ENCODE results near the gene FOXL3. TPM values are rescaled to one million over a fixed set of nuclear protein-coding genes. Genes with fewer than 3 reads are reported as not detected.

Gene FOXL3
- total RNA-seq, 1 donor from 2014 or later, result not detected

DNA sequence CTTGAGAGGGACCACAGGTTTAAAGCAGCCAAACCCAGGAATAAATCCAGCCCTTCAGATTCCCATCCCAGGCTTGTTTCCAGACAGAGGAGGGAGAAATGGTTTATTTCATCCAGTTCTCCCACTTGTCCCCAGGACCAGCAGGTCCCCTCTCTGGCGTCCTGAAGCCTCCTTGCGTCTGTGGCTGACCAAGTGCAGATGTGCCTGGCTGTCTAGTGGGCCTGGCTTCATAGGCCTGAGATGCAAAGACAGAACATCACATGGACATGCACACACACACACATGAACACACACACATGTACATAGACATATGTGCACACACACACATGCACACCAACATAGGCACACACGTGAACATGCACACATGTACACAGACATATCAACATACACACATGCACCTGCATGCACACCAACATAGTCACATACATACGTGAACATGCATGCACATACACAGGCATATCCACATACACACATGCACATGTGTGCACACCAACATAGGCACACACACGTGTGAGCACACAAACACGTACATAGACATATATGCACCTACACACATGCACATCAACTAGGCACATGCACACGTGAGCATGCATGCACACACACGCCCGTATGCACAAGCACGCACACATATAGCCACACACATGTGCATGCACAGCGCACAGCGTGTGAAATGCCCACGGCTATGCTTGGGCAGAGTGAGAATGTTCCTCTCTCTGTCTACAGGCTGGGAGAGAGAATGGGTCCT, 10.7 kb downstream of the FOXL3 start:
- H3K9me3 ChIP-seq (replicated peaks), result no peaks in the 10 kb centered on the region
- peaks cover 32% of the 10 kb centered on the region for H3K27me3 ChIP-seq (ENCODE audit: low read depth)
- TF ChIP-seq, protein P1, sequence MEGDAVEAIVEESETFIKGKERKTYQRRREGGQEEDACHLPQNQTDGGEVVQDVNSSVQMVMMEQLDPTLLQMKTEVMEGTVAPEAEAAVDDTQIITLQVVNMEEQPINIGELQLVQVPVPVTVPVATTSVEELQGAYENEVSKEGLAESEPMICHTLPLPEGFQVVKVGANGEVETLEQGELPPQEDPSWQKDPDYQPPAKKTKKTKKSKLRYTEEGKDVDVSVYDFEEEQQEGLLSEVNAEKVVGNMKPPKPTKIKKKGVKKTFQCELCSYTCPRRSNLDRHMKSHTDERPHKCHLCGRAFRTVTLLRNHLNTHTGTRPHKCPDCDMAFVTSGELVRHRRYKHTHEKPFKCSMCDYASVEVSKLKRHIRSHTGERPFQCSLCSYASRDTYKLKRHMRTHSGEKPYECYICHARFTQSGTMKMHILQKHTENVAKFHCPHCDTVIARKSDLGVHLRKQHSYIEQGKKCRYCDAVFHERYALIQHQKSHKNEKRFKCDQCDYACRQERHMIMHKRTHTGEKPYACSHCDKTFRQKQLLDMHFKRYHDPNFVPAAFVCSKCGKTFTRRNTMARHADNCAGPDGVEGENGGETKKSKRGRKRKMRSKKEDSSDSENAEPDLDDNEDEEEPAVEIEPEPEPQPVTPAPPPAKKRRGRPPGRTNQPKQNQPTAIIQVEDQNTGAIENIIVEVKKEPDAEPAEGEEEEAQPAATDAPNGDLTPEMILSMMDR (IDR thresholded peaks at IDR 0.05; ENCODE audit: borderline replicate concordance), result no peak
- DNase-seq, result no peak
- intact Hi-C loops (cut with micrococcal nuclease), result no loop called here
- no peak overlapping the region for H3K27ac ChIP-seq (replicated peaks)
- H3K36me3 ChIP-seq, result no peaks in the 10 kb centered on the region
- H3K4me1 ChIP-seq, result no peaks in the 10 kb centered on the region
- H3K4me3 ChIP-seq, result no peak overlapping the region

DNA sequence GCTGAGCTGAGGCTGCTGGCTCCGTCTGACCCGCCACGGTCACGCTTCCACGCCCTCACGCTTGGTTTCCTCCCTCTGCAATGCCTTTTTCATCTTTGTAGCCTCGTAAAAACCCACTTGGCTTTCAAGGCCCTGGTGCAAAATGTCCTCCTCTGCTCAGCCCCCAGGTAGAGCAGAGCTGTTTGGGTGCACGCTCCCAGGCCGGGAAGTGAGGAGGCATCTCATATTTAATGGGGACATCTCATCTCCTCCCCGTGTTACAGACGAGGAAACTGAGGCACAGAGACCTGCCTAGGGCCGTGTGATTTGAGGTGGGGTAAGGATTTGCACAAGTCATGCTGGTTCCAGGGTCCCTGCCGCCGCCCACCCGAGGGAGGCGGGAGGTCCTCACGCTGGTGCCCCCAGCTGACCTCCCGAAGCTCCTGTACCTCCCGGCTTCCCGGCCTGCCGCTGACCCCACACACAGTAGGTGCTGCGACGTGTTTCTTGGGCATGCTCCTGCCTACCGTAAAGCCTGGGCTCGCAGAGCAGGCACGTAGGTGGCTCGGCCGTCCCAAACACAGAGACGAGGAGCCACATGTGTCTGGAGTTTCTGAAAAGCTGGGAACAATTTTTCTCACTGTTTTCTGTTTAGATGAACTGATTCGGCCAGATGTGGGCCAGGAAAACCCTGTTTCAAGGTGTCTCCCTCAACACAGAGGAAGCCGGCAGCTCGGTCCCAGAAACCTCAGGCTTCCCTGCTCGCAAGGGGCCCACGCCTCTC, 11.5 kb downstream of the FOXL3 start:
- Histone ChIP-seq H3K4me1 (no peaks in the 10 kb centered on the region), H3K4me3 (no peak overlapping the region), H3K36me3 (no peaks in the 10 kb centered on the region), H3K27ac (replicated peaks) (no peak overlapping the region), H3K27me3 (ENCODE audit: low read depth) (peaks cover 29% of the 10 kb centered on the region), H3K9me3 (replicated peaks) (no peaks in the 10 kb centered on the region)
- DNase-seq, result no peak
- TF ChIP-seq, protein P1 (IDR thresholded peaks at IDR 0.05; ENCODE audit: borderline replicate concordance), result no peak
- intact Hi-C loops (cut with micrococcal nuclease), result no loop called here

DNA sequence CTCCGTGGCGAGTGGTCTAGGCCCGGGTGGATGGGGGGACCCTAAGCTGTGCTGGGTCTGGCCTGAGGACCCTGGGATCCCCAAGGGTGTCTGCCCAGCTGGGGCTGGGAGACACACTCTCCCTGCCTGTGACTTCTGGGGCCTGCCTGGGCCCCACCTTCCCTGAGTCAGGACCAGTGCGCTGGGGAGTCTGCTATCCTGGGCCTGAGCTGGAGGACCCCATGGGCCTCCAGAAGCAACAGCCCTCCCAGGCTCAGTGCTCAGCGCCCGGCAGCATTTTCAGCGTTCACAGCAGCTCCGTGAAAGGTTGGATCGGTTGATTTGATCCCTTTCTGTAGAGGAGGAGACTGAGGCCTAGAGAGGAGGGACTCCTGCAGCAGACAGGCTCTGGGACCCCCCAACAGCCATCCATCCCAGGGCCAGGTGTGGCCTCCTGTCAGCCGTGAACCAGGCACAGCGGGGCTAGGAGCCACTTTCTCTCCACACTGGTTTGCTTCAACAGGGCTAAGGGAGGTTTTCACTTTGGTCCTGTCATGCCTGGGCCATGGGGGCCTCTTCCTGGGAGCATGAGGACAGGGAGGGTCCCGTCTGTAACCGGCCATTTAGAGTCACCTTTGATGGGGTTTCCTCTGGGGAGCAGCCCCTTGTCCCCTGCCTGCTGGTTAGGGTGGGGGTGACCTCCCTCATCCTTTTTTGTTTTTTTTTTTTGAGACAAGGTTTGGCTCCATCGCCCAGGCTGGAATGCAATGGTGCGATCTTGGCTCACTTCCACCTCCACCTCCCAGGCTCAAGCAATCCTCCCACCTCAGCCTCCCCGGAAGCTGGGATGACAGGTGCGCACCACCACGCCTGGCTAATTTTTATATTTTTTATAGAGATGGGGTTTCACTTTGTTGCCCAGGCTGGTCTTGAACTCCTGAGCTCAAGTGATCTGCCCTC, 12.4 kb downstream of the FOXL3 start:
- no peaks in the 10 kb centered on the region for H3K4me1 ChIP-seq
- H3K4me3 ChIP-seq, result no peak overlapping the region
- H3K36me3 ChIP-seq, result no peaks in the 10 kb centered on the region
- peaks cover 26% of the 10 kb centered on the region for H3K27me3 ChIP-seq (ENCODE audit: low read depth)
- TF ChIP-seq, protein P1 (IDR thresholded peaks at IDR 0.05; ENCODE audit: borderline replicate concordance), result no peak
- DNase-seq, result no peak
- H3K9me3 ChIP-seq (replicated peaks), result peaks cover 2% of the 10 kb centered on the region
- intact Hi-C loops (cut with micrococcal nuclease), result no loop called here
- no peak overlapping the region for H3K27ac ChIP-seq (replicated peaks)

DNA sequence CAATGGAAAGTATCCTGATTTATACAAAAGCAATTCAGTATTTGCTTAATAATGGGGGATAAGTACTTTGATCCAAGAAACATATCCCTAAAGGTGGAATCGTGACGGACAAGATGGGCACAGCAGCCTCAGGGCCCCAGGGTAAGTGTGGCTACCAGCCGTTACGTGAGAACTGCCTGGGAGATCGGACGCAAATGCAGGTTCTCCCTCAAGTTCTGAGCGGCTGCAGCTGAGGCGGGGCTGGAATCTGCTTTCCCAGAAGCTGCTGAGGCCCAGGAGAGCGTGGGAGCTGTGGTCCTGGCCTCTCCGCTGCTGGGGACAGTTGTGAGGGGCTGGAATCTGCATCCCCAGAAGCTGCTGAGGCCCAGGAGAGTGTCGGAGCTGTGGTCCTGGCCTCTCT, 13.5 kb downstream of the FOXL3 start:
- H3K4me3 ChIP-seq, result no peak overlapping the region
- intact Hi-C loops (cut with micrococcal nuclease), result no loop called here
- no peak overlapping the region for H3K27ac ChIP-seq (replicated peaks)
- H3K4me1 ChIP-seq, result no peaks in the 10 kb centered on the region
- peaks cover 13% of the 10 kb centered on the region for H3K9me3 ChIP-seq (replicated peaks)
- TF ChIP-seq, protein P1 (IDR thresholded peaks at IDR 0.05; ENCODE audit: borderline replicate concordance), result no peak
- H3K36me3 ChIP-seq, result no peaks in the 10 kb centered on the region
- H3K27me3 ChIP-seq (ENCODE audit: low read depth), result peaks cover 15% of the 10 kb centered on the region
- no peak for DNase-seq

DNA sequence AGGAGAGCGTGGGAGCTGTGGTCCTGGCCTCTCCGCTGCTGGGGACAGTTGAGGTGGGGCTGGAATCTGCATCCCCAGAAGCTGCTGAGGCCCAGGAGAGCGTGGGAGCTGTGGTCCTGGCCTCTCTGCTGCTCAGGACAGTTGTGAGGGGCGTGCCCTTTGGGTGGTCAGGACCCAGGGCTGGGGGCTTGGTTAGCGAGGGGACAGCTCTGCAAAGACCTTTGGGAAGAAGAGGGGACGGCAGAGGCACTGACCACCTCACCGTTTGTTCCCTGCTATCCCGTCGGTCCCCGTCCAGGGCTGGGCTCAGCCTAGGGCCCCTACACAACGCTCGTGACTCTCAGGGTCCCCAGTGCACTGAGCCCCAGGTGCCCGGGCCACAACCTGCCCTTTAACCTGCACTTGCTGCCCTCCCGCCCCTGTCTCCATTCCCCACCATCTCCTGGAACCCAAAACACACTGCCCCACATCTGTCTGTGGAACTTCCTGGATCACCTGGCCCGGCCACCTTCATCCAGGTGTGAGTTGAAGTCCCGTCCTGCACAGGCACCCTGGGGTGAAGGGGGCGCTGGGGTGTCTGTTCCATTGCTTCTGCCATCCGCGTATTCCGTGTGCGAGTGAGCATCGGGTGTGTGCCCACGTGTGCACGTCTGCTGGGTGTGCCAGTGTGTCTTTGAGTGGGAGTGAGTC, 14.1 kb downstream of the FOXL3 start:
- Histone ChIP-seq H3K4me1 (no peaks in the 10 kb centered on the region), H3K9me3 (replicated peaks) (peaks cover 17% of the 10 kb centered on the region), H3K36me3 (no peaks in the 10 kb centered on the region), H3K27me3 (ENCODE audit: low read depth) (peaks cover 13% of the 10 kb centered on the region), H3K27ac (replicated peaks) (no peak overlapping the region), H3K4me3 (no peak overlapping the region)
- DNase-seq, result no peak
- intact Hi-C loops (cut with micrococcal nuclease), result no loop called here
- TF ChIP-seq, protein P1 (IDR thresholded peaks at IDR 0.05; ENCODE audit: borderline replicate concordance), result no peak

All from left ventricle myocardium inferior (tissue), 1 donor.